GM18498 (cell line): Measurements from ENCODE around the gene CUX1.
A peak's percentile ranks its signal among the peaks of the same experiment; 100 is the strongest.

Experiments used
- ATAC-seq: cut with Tn5 transposase; IDR thresholded peaks from one replicate; pipeline ENCODE4 v1.9.1; 2021; ENCODE audit warnings: mild to moderate bottlenecking, moderate library complexity; ENCODE audit not compliant: unreplicated experiment

The CUX1 gene

GRCh38 chr7:102253066-102253972, 435.9 kb downstream of the CUX1 start:
- ATAC-seq: no peak

- ATAC-seq: no peak
Observed at GRCh38 chr7:102253973-102254370, 436.5 kb downstream of the CUX1 start.

- ATAC-seq: no peak
Observed at GRCh38 chr7:102254521-102254920, 437.1 kb downstream of the CUX1 start.

GRCh38 chr7:102255501-102255900, 438.1 kb downstream of the CUX1 start:
- ATAC-seq: no peak

GRCh38 chr7:102255916-102256315, 438.5 kb downstream of the CUX1 start:
- no peak for ATAC-seq

GRCh38 chr7:102258073-102258748, 440.8 kb downstream of the CUX1 start:
- ATAC-seq: no peak

- ATAC-seq: no peak
Observed at GRCh38 chr7:102258749-102259107, 441.3 kb downstream of the CUX1 start.

- ATAC-seq: no peak
Observed at GRCh38 chr7:102260856-102261255, 443.4 kb downstream of the CUX1 start.

- ATAC-seq: no peak
Observed at GRCh38 chr7:102261451-102261850, 444.0 kb downstream of the CUX1 start.

- ATAC-seq: no peak
Observed at GRCh38 chr7:102262546-102262945, 445.1 kb downstream of the CUX1 start.

GRCh38 chr7:102264367-102264891, 447.0 kb downstream of the CUX1 start:
- ATAC-seq: no peak

- no peak for ATAC-seq
Observed at GRCh38 chr7:102266541-102266940, 449.1 kb downstream of the CUX1 start.

- no peak for ATAC-seq
Observed at GRCh38 chr7:102268635-102269034, 451.2 kb downstream of the CUX1 start.

- no peak for ATAC-seq
Observed at GRCh38 chr7:102270178-102270887, 452.9 kb downstream of the CUX1 start.

- no peak for ATAC-seq
Observed at GRCh38 chr7:102271158-102271798, 453.9 kb downstream of the CUX1 start.

- ATAC-seq: peak; percentile 50
Observed at GRCh38 chr7:102272075-102272916, 454.9 kb downstream of the CUX1 start.

GRCh38 chr7:102272917-102273748, 455.7 kb downstream of the CUX1 start:
- no peak for ATAC-seq

- no peak for ATAC-seq
Observed at GRCh38 chr7:102273749-102274712, 456.6 kb downstream of the CUX1 start.
